Measurements from ENCODE around the gene DLG2. TPM values are rescaled to one million over a fixed set of nuclear protein-coding genes. Genes with fewer than 3 reads are reported as not detected.
A peak's percentile ranks its signal among the peaks of the same experiment; 100 is the strongest.

DLG2 gene
- total RNA-seq, 1 donor from 2014 or later, result 7.2 TPM

DNA sequence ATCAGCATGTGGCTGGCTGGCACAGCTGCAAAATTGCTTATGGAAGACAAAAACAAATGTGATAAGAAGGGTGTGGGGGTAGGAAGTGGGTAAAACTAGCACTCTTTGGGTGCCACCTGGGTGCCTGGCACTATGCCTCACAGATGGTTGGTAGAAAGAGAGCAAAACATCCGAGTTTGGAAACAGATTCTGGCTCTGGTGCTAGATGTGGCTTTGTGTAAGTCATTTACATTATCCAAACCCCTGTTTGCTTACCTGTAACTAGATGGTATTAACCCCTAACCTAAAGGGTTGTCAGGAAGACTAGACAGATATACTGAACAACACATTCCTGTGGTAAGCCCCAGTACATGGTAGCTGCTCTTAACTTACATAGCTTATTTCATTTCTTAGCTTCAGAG, 905.6 kb downstream of the DLG2 start:
- TF ChIP-seq, protein P1, sequence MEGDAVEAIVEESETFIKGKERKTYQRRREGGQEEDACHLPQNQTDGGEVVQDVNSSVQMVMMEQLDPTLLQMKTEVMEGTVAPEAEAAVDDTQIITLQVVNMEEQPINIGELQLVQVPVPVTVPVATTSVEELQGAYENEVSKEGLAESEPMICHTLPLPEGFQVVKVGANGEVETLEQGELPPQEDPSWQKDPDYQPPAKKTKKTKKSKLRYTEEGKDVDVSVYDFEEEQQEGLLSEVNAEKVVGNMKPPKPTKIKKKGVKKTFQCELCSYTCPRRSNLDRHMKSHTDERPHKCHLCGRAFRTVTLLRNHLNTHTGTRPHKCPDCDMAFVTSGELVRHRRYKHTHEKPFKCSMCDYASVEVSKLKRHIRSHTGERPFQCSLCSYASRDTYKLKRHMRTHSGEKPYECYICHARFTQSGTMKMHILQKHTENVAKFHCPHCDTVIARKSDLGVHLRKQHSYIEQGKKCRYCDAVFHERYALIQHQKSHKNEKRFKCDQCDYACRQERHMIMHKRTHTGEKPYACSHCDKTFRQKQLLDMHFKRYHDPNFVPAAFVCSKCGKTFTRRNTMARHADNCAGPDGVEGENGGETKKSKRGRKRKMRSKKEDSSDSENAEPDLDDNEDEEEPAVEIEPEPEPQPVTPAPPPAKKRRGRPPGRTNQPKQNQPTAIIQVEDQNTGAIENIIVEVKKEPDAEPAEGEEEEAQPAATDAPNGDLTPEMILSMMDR (IDR thresholded peaks at IDR 0.05), result no peak
- H3K27me3 ChIP-seq (ENCODE audit: low read depth), result no peaks in the 10 kb centered on the region
- no peaks in the 10 kb centered on the region for H3K36me3 ChIP-seq
- no peak for ATAC-seq
- H3K4me1 ChIP-seq, result peaks cover 16% of the 10 kb centered on the region
- intact Hi-C loops (cut with DNase I), result no loop called here
- no peaks in the 10 kb centered on the region for H3K9me3 ChIP-seq
- no peak overlapping the region for H3K4me3 ChIP-seq
- DNase-seq, result no peak
- no peak overlapping the region for H3K27ac ChIP-seq

DNA sequence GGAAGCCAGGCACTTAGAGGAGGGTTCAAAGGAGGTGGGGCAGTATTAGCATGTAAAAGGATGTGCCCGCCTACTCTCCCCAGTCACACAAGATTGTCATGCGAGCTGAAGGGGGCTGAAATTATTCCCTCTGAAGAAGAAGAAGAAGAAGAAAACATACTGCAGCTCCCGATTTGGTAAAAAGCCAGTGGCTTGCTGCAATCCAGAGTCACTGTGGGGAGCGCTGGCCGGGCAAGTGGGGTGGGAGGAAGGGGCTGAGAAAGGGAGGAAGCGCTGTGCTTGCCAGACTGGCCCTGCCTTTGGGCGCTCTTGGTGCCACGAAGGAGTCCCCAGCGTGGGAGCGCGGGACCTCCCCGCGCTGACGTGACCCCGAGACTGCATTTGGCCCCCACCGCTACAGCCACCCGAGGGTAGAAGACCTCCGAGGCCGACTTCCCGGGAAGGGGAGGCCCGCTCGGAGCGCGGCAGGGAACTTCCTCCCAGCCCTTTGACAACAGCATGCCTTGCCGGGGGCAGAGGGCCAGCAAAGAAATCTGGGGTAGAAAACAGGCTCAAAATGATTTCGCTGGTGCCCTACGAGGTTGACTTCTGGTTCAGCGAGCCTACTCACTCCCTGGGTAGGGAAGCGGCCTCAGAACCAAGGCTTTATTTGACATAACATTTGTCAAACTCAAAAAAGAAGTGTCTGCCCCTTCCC, 906.3 kb downstream of the DLG2 start:
- no peaks in the 10 kb centered on the region for H3K27me3 ChIP-seq (ENCODE audit: low read depth)
- H3K36me3 ChIP-seq, result no peaks in the 10 kb centered on the region
- peak; percentile 51 for DNase-seq
- peaks cover 16% of the 10 kb centered on the region for H3K4me1 ChIP-seq
- intact Hi-C loops (cut with DNase I), result no loop called here
- peak overlapping the region; percentile 57 for H3K4me3 ChIP-seq
- H3K9me3 ChIP-seq, result no peaks in the 10 kb centered on the region
- peak; percentile 79 to 84 for ATAC-seq
- TF ChIP-seq, protein P1 (IDR thresholded peaks at IDR 0.05), result no peak
- no peak overlapping the region for H3K27ac ChIP-seq

DNA sequence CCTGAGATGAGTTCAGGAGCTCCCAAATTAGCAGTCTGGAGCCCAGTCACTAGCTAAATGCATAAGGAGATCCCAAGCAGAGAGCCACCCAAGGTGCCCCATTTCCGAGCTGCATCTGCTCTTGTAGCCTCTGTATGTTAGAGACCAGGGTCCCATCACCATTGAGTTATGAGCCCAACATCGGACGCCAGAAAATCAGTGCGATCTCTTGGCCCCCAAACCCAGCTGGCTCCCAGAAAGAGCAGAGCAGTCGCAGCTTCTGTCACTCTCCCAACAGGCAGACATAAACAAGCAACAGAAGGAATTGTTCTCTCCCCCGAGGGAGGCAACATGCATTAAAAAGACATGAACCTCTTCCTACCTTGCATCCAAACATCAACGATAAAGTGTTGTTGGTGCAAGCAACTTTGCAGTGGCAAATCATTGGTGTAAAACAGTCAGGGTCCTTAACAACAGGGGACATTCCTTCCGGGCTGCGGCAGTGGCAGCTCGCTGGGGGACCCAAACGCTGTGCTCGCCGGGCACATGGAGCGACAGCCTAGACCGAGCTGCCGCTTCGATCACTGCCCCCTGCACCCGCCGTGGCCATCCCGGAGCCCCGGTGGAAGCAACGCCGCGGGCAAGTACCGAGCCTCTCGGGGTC, 907.1 kb downstream of the DLG2 start:
- intact Hi-C loops (cut with DNase I), result no loop called here
- DNase-seq, result peak; percentile 31

DNA sequence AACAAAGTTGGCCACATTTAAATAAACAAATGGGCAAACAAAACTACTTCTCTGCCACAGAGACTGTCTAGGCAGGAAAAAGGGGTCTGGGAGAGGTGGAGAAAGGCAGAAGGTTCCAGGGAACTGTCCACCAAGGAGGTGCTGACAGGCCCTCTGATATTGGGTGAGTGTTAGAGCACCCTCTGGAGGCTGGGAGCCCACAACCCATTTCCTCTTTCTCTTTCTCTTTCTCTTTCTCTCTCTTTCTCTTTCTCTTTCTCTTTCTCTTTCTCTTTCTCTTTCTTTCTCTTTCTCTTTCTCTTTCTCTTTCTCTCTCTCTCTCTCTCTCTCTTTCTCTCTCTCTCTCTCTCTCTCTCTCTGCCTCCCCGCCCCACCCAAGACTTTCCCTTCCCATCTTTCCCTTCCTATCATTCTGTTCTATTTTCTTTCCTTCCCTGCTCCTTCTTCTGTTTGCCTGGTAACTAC, 912.8 kb downstream of the DLG2 start:
- Histone ChIP-seq H3K9me3 (no peaks in the 10 kb centered on the region), H3K36me3 (no peaks in the 10 kb centered on the region), H3K27me3 (ENCODE audit: low read depth) (no peaks in the 10 kb centered on the region), H3K27ac (no peak overlapping the region), H3K4me1 (no peaks in the 10 kb centered on the region), H3K4me3 (no peak overlapping the region)
- peak; percentile 69 to 85 for ATAC-seq
- intact Hi-C loops (cut with DNase I), result no loop called here
- TF ChIP-seq, protein P1 (IDR thresholded peaks at IDR 0.05), result no peak
- peak; percentile 50 for DNase-seq

More for the DNA sequence above, 907.1 kb downstream of the DLG2 start:
- Histone ChIP-seq H3K4me1 (peaks cover 16% of the 10 kb centered on the region), H3K27ac (no peak overlapping the region), H3K36me3 (no peaks in the 10 kb centered on the region), H3K4me3 (peak overlapping the region; percentile 57), H3K27me3 (ENCODE audit: low read depth) (no peaks in the 10 kb centered on the region), H3K9me3 (no peaks in the 10 kb centered on the region)
- peak; percentile 44 to 46 for ATAC-seq
- TF ChIP-seq, protein P1 (IDR thresholded peaks at IDR 0.05), result no peak

DNA sequence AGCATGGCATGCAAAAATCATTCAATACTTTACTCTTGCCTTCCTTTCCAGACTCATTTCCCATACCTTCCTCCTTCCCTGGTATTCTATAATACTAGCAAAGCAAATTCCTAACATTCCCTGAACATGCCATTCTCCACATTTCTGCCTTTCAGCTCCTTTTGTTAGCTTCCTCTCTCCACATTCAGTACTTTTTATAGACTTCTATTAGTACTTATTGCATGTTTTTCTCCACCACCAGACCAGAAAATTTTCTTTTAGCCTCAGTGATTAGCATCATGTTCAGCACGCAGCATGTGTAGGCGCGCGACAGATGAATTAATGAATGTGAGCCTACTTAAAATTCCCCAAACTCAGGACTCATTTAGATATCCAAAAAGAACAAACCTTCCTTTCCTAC, 935.3 kb downstream of the DLG2 start:
- Histone ChIP-seq H3K9me3 (no peaks in the 10 kb centered on the region), H3K36me3 (no peaks in the 10 kb centered on the region), H3K4me1 (no peaks in the 10 kb centered on the region), H3K27ac (no peak overlapping the region), H3K27me3 (ENCODE audit: low read depth) (no peaks in the 10 kb centered on the region), H3K4me3 (no peak overlapping the region)
- ATAC-seq (no peak), DNase-seq (no peak)
- intact Hi-C loops (cut with DNase I), result no loop called here
- TF ChIP-seq, protein P1 (IDR thresholded peaks at IDR 0.05), result no peak
